AG04449 (cell line): ENCODE measurements around the gene LGALS1.

Source experiments
- CTCF ChIA-PET: fragments of 350-600 bp; formaldehyde crosslinking; extraction: SDS; loops from one replicate; lab custom pipeline; 2021; ENCODE audit warnings: antibody characterized with exemption; lab: Yijun Ruan, JAX
- POLR2A ChIA-PET: fragments of 400-600, 350-600 bp; formaldehyde crosslinking; extraction: SDS; loops from one replicate; lab custom pipeline; 2020; ENCODE audit warnings: antibody characterized with exemption, inconsistent platforms; lab: Yijun Ruan, JAX
- DNase-seq: peaks from one replicate; pipeline ENCODE4 v3.0.0-alpha.2; 2010; ENCODE audit warnings: low read depth, low spot score
- H3K4me3 ChIP-seq: 2 replicates; pipeline ENCODE4 v1.5.1; 2011; ENCODE audit warnings: low read depth, mild to moderate bottlenecking, control low read depth, low read length
- TF ChIP-seq, protein P1 (sequence below): IDR thresholded peaks from one replicate; pipeline ENCODE4 v1.5.1; 2011; ENCODE audit warnings: mild to moderate bottlenecking, moderate library complexity, low read length, control low read depth, inconsistent platforms; ENCODE audit not compliant: insufficient read depth; ENCODE audit errors: missing control alignments

LGALS1 gene

DNA sequence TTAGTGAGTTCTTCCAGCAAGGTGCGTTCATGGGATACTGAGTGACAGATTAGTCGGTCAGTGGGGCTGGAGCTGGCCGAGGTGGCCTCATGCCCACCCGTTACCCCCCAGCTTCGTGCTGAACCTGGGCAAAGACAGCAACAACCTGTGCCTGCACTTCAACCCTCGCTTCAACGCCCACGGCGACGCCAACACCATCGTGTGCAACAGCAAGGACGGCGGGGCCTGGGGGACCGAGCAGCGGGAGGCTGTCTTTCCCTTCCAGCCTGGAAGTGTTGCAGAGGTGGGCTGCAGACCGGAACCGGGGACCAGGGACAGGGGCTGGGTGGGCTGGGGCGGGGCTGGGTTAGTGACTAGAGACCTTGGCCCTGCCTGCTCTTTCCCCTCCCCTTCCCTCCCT is 2.9 kb downstream of the LGALS1 start:
- TF ChIP-seq, protein P1, sequence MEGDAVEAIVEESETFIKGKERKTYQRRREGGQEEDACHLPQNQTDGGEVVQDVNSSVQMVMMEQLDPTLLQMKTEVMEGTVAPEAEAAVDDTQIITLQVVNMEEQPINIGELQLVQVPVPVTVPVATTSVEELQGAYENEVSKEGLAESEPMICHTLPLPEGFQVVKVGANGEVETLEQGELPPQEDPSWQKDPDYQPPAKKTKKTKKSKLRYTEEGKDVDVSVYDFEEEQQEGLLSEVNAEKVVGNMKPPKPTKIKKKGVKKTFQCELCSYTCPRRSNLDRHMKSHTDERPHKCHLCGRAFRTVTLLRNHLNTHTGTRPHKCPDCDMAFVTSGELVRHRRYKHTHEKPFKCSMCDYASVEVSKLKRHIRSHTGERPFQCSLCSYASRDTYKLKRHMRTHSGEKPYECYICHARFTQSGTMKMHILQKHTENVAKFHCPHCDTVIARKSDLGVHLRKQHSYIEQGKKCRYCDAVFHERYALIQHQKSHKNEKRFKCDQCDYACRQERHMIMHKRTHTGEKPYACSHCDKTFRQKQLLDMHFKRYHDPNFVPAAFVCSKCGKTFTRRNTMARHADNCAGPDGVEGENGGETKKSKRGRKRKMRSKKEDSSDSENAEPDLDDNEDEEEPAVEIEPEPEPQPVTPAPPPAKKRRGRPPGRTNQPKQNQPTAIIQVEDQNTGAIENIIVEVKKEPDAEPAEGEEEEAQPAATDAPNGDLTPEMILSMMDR = no peak
- DNase-seq = no peak
- ChIA-PET POLR2A (interaction anchor here (1.4 kb wide), 1 partner anchor 17 kb away, joined by 6 read pairs; no protein-coding TSS in a partner anchor), CTCF (interaction anchor here (1.0 to 16.5 kb wide), 3 partner anchors 17 to 55 kb away, joined by 3 to 333 read pairs (median 33); partner anchors contain the start of gene SH3BP1)
- peak overlapping the region; percentile 97 for H3K4me3 ChIP-seq

DNA sequence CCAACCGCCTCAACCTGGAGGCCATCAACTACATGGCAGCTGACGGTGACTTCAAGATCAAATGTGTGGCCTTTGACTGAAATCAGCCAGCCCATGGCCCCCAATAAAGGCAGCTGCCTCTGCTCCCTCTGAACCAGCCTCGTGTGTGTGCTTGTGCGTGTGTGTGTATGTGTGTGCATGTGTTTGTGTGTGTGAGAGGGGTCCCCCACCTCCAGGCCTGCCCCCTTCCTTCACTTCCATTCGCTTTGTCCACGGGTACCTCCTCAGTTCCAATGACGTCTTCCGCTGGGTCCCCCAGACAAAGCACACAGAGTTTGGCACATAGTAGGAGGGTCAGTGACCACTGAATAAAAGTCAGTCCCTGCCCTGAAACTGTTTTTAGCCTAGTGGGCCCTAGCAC is 4.2 kb downstream of the LGALS1 start:
- no peak overlapping the region; the same call in 1 of the 2 replicates for H3K4me3 ChIP-seq
- ChIA-PET CTCF (interaction anchor here (0.7 to 16.5 kb wide), 5 partner anchors 20 to 130 kb away, joined by 3 to 333 read pairs (median 33); partner anchors contain the start of genes PDXP and SH3BP1), POLR2A (interaction anchor here (1.4 to 4.3 kb wide), 7 partner anchors 10 to 73 kb away, joined by 4 to 49 read pairs (median 14); partner anchors contain the start of gene PDXP)
- no peak for DNase-seq
- TF ChIP-seq, protein P1 = no peak

GRCh38 chr22:37680191-37680851 is 4.9 kb downstream of the LGALS1 start:
- CTCF ChIA-PET = interaction anchor here (0.7 to 16.5 kb wide), 12 partner anchors 8 to 131 kb away, joined by 3 to 333 read pairs (median 8); partner anchors contain the start of genes PDXP and SH3BP1
- POLR2A ChIA-PET = interaction anchor here (1.3 to 4.3 kb wide), 12 partner anchors 11 to 72 kb away, joined by 3 to 49 read pairs (median 7); partner anchors contain the start of gene PDXP
- no peak overlapping the region for H3K4me3 ChIP-seq
- DNase-seq = no peak
- TF ChIP-seq, protein P1 = no peak

DNA sequence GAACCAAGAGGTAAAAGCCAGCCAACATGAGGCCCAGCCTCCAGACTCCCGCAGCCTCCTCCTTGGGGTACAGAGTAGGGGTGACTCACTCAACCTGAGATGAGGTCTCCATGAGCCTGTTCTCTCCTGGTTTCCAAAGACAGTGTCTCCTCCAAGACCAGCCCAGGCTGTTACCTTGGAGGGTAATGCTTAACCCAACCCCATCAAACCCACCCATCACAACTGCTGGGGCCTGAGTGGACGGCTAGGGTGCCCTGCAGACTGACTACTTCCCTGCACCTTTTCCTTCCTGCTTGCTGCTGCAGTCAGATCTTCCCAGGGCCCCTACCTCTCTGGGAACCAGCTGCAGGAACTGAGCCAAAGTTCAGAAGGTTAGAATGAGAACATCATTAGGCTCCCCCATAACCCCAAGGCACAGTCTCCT is 5.6 kb downstream of the LGALS1 start:
- ChIA-PET POLR2A (interaction anchor here (0.6 to 4.3 kb wide), 15 partner anchors 13 to 88 kb away, joined by 3 to 49 read pairs (median 7); partner anchors contain the start of genes GGA1 and PDXP), CTCF (interaction anchor here (0.6 to 16.5 kb wide), 21 partner anchors 9 to 281 kb away, joined by 3 to 333 read pairs (median 6); partner anchors contain the start of genes PDXP, SH3BP1 and TRIOBP)
- no peak for DNase-seq
- TF ChIP-seq, protein P1 = no peak
- no peak overlapping the region for H3K4me3 ChIP-seq

DNA sequence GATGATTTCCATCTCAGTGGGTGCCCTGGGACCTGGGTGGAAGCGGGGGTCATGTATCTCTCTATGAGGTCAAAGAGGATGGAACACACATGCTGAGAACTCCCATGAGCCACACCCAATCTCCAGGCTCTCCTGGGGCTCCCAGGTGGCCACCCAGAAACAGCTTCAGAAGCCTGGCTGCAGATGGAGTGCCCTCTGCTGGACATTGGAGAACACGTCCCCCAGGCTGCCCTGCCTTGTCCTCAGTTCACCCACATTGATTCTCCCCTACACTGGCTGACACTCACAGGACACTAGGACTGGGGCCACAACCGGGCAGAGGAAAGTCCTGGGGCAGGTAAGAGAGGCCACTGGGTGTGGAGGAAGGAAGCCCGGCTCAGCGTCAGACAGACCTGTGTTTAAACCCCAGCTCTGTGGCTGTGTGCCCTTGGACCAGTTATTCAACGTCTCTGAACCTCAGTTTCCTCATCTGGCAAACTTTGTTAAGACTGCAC is 6.2 kb downstream of the LGALS1 start:
- ChIA-PET CTCF (interaction anchor here (0.6 to 16.5 kb wide), 21 partner anchors 9 to 281 kb away, joined by 3 to 333 read pairs (median 6); partner anchors contain the start of genes PDXP, SH3BP1 and TRIOBP), POLR2A (interaction anchor here (0.6 to 4.3 kb wide), 15 partner anchors 14 to 89 kb away, joined by 3 to 49 read pairs (median 7); partner anchors contain the start of genes GGA1 and PDXP)
- no peak for DNase-seq

More for the DNA sequence above, 6.2 kb downstream of the LGALS1 start:
- TF ChIP-seq, protein P1 = peak; percentile 96
- H3K4me3 ChIP-seq = no peak overlapping the region
